GM12892 (cell line): Measurements from ENCODE around the gene NCAM1.

Source experiments
- POLR2A ChIP-seq: IDR thresholded peaks from 2 replicates; pipeline ENCODE4 v1.6.1; 2011; ENCODE audit warnings: low read depth, low read length, control low read depth
- POLR2AphosphoS5 ChIP-seq: IDR thresholded peaks from 2 replicates; pipeline ENCODE4 v1.6.1; 2011; ENCODE audit warnings: low read depth, low read length, control low read depth

DNA sequence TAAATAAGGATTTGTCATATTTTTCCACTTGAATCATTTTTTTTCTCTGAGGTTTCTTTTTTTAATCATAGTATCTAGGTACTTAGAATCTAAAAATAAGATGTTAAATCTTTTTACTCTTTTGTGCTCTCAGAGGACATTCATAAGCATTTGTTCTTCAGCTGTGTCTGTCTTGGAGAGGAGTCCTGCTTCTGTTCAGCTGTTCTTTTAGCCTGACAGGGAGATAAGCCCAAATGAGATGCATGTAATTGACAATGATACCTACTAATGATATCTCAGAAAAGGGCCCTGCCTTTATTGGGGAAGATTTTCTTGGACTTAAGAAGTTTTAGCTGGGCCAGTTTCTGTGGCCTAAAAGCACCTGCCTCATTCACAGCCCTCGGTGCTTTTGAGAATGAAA lies 156.9 kb downstream of the NCAM1 start:
- TF ChIP-seq POLR2A (no peak), POLR2AphosphoS5 (no peak)
